Fibroblast of mammary gland (primary cell): ENCODE data around the gene PCGF1.

Source experiments
- DNase-seq: peaks from one replicate; pipeline ENCODE4 v3.0.0-alpha.2; 2010; ENCODE audit warnings: low read depth
- H3K4me3 ChIP-seq: 2 replicates; pipeline ENCODE4 v1.5.1; 2011; ENCODE audit warnings: low read depth, mild to moderate bottlenecking, low read length, moderate library complexity; ENCODE audit not compliant: control insufficient read depth
- TF ChIP-seq, protein P1 (sequence below): conservative IDR thresholded peaks from 2 replicates; pipeline ENCODE4 v1.5.1; 2011; ENCODE audit warnings: low read depth, low read length, inconsistent platforms; ENCODE audit not compliant: control insufficient read depth, insufficient read depth

Gene PCGF1

DNA sequence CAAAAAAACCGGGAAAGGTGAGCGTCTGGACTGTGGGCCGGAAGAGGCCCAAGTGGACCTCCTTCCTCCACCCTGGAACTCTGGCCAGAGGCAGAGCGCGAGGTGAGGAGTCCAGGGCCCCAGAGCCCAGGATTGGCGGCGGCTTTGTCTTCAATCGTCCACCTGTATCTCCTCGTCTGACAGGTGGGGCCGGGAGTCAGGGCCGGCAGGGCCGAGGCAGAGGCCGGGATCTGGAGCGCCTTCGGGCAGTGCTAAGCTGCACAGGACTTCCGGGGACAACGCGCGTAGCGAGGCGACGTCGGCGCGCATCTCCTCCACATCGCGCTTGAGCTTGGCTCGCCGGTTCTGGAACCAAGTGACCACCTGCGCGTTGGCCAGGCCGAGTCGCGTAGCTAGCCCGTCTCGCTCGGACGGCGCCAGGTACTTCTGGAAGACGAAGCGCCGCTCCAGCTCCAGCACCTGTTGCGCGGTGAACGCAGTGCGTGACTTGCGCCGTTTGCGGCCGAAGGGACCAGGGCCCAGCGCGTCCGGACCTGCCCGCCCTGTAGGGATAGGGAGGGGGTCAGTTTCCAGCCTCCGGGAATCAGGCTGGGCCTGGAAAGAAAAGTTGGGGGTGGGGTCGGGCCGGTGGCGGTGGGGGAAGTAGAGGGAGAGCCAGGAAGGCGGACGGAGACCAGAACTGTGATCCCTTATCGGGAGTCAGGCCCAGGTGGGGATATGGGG lies 9.6 kb downstream of the PCGF1 start:
- DNase-seq = no peak
- TF ChIP-seq, protein P1, sequence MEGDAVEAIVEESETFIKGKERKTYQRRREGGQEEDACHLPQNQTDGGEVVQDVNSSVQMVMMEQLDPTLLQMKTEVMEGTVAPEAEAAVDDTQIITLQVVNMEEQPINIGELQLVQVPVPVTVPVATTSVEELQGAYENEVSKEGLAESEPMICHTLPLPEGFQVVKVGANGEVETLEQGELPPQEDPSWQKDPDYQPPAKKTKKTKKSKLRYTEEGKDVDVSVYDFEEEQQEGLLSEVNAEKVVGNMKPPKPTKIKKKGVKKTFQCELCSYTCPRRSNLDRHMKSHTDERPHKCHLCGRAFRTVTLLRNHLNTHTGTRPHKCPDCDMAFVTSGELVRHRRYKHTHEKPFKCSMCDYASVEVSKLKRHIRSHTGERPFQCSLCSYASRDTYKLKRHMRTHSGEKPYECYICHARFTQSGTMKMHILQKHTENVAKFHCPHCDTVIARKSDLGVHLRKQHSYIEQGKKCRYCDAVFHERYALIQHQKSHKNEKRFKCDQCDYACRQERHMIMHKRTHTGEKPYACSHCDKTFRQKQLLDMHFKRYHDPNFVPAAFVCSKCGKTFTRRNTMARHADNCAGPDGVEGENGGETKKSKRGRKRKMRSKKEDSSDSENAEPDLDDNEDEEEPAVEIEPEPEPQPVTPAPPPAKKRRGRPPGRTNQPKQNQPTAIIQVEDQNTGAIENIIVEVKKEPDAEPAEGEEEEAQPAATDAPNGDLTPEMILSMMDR = no peak
- peak overlapping the region; percentile 37 for H3K4me3 ChIP-seq

DNA sequence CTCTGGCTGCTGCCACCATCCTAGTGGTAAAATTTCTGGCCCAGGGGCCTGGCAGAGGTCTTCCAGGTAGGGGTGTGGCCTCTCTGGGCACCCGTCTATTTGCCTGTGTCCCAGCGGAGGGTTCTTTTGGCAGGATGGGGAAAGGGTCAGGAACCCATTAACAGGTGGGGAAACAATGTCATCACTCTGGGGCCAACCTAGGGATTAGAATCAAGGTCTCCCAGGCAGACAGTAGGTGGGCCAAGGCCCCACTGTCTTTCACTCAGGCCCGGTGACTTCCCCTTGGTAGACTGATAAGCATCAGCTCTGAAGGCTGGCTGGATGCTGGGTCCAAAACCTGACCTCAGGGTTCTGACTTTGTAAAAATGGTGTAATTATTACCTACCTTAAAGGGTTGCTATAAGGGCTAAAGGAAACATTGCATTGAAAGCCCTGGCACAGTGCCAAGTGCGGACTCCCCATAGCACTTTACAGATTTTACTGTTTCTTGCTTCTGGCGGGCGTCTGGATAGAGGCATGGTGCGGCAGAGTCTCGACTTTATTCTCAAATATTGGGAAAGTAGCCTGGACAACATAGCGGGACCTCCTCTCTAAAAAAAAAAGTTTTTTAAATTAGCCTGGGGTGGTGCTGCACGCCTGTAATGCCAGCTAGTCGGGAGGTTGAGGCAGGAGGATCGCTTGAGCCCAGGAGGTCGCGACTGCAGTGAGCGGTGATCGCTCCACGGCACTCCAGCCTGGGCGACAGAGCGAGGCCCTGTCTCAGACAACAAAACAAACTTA lies 10.3 kb downstream of the PCGF1 start:
- TF ChIP-seq, protein P1 = no peak
- no peak for DNase-seq
- no peak overlapping the region for H3K4me3 ChIP-seq

DNA sequence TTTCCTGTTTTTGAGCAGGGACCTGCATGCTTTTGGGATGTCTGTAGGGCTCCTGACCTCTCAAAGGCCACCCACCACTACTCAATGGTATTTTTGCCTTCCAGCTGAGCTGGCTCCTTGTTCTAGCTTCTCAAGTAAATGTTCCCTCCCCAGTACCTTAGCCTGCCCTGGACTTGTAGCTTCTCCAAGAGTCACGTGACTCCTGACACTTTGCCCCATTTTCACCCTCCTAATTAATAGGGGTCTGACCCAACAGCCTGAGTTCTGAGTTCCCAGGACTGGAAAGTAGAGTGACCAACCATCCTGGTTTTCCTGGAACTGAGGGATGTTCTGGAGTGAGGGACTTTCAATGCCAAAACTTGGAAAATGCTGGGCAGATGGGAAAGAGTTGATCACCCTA lies 12.1 kb downstream of the PCGF1 start:
- no peak for DNase-seq
- TF ChIP-seq, protein P1 = no peak
- H3K4me3 ChIP-seq = no peak overlapping the region

DNA sequence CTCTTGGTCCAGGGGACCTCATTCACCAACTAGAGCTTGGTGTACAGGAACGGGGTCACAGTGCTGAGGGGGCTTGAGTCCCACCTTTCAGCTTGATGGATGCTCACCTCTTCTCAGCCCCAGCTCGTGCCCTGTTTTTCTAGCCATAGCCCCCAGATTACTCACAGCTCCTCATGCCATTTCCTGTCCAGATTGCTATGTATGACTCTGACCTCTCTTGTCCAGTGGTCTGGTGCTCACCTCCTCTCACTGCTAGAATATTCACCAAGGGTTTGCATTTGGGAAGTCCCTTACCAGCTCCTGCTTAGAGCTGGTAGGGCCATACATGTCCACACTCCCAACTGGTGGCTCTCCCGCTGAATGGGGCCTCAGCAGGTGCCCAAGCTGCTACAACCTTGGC lies 13.9 kb downstream of the PCGF1 start:
- TF ChIP-seq, protein P1 = no peak
- no peak overlapping the region for H3K4me3 ChIP-seq
- DNase-seq = no peak

DNA sequence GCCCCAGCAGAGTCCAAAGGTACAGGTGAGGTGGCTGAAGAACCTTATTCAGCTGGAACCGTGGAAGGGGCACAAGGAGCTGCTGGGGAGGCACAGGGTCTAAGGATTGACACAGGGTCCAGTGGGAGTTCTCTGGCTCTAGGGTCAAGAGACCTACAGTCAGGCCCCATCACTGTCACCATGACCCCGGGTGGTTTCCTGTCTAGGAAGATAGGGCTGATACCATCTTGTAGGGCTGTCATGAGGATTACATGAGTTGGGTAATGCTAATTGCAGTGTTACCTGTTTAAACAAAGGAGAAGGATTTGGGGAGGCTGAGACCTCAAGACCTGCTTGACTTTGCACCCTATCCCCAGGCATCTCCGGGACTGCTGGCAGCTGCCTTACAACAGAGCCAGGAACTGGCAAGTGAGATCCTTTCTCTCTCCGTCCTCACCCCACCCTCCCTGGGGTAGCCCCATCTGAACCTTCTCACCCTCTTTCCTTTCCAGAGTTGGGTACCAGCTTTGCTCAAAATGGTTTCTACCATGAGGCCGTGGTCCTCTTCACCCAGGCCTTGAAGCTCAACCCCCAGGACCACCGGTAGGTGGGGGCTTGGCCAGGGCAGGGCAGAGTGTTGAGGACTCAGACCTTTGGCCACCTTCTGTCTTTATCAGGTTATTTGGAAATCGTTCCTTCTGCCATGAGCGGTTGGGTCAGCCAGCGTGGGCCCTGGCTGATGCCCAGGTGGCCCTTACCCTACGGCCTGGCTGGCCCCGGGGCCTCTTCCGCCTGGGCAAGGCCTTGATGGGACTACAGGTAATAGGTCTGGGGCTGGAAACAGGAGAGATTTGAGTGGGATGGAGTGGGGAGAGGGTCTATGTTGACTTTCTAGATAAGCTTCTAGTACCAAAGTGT lies 15.6 kb downstream of the PCGF1 start:
- H3K4me3 ChIP-seq = no peak overlapping the region
- no peak for DNase-seq
- TF ChIP-seq, protein P1 = no peak

DNA sequence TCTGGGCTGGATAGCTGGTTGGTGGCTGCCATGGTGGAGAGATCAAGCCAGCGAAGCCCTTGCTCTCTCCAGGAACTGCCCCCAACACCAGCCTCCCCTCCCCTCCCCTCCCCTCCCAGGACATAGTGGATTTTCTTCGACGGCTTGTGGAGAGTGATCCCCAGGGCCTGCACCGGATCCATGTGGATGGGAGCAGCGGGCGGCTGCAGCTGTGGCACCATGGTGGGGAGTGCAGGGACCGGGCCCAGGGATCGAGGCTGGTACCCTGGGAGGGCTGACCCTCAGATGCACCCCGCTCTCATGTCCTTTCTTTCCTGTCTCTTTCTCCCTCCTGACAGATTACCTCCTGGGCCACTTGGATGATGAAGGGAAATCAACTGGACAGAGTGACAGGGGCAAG lies 17.6 kb downstream of the PCGF1 start:
- no peak for DNase-seq
- H3K4me3 ChIP-seq = no peak overlapping the region
- TF ChIP-seq, protein P1 = no peak
